GM23338 (cell line): ENCODE results near the gene MELK. TPM values are rescaled to one million over a fixed set of nuclear protein-coding genes. Genes with fewer than 3 reads are reported as not detected.
"Not testable (repeated sequence)": the region's sequence is repeated elsewhere in the genome, so short reads cannot be mapped to it uniquely, and the experiment has no call there.

Experiments
- ATAC-seq: fragments of 200-7000 bp; cut with Tn5 transposase; 3 replicates; pipeline ENCODE4 v1.9.1; 2020
- DNase-seq: peaks from one replicate; pipeline ENCODE4 v3.0.0-alpha.2; 2015; ENCODE audit warnings: low spot score
- H2AFZ ChIP-seq: fragments of 200-600 bp; sonication (generic); 2 replicates; pipeline ENCODE4 v1.8.0; 2016; ENCODE audit warnings: antibody characterized with exemption, mild to moderate bottlenecking, moderate library complexity
- H3F3A ChIP-seq: fragments of 200-600 bp; sonication (generic); replicated peaks from 2 replicates; pipeline ENCODE4 v1.8.0; 2017; ENCODE audit warnings: antibody characterized with exemption, mixed run types, low read depth
- H3K27ac ChIP-seq: fragments of 200-600 bp; sonication (generic); 2 replicates; pipeline ENCODE4 v1.6.1; 2016; ENCODE audit warnings: low read depth
- H3K27me3 ChIP-seq: fragments of 200-600 bp; sonication (generic); 2 replicates; pipeline ENCODE4 v1.8.0; 2016; ENCODE audit warnings: mild to moderate bottlenecking, mixed run types, moderate library complexity; ENCODE audit not compliant: insufficient read depth
- H3K36me3 ChIP-seq: fragments of 200-600 bp; sonication (generic); 2 replicates; pipeline ENCODE4 v1.8.0; 2016; ENCODE audit warnings: mild to moderate bottlenecking; ENCODE audit not compliant: insufficient read depth
- H3K4me1 ChIP-seq: fragments of 200-600 bp; sonication (generic); 2 replicates; pipeline ENCODE4 v1.8.0; 2016; ENCODE audit warnings: mild to moderate bottlenecking, moderate library complexity; ENCODE audit not compliant: insufficient read depth
- H3K4me2 ChIP-seq: fragments of 200-600 bp; sonication (generic); 2 replicates; pipeline ENCODE4 v1.7.1; 2017; ENCODE audit warnings: mixed run types
- H3K4me3 ChIP-seq: fragments of 200-600 bp; sonication (generic); 2 replicates; pipeline ENCODE4 v1.6.1; 2016; ENCODE audit warnings: mixed run types
- H3K79me2 ChIP-seq: fragments of 200-600 bp; sonication (generic); replicated peaks from 2 replicates; pipeline ENCODE4 v1.8.0; 2017; ENCODE audit warnings: mild to moderate bottlenecking; ENCODE audit not compliant: insufficient read depth
- H3K9me2 ChIP-seq: fragments of 200-600 bp; sonication (generic); 2 replicates; pipeline ENCODE4 v1.8.0; 2017; ENCODE audit not compliant: insufficient read depth
- H4K20me1 ChIP-seq: fragments of 200-600 bp; sonication (generic); replicated peaks from 2 replicates; pipeline ENCODE4 v1.8.0; 2017; ENCODE audit warnings: mild to moderate bottlenecking; ENCODE audit not compliant: insufficient read depth
- H3K27ac Mint-ChIP-seq: 2 replicates; pipeline ENCODE4 v1.8.0; 2020; ENCODE audit warnings: inconsistent platforms, mild to moderate bottlenecking, moderate library complexity, mixed read lengths
- H3K27me3 Mint-ChIP-seq: 3 replicates; pipeline ENCODE4 v1.8.0; 2022; ENCODE audit warnings: low read depth, mild to moderate bottlenecking, moderate library complexity, mixed read lengths, inconsistent platforms; ENCODE audit not compliant: insufficient read depth, poor library complexity
- H3K36me3 Mint-ChIP-seq: 3 replicates; pipeline ENCODE4 v1.8.0; 2021; ENCODE audit warnings: low read depth, mild to moderate bottlenecking, inconsistent platforms, moderate library complexity, mixed read lengths
- H3K4me1 Mint-ChIP-seq: 3 replicates; pipeline ENCODE4 v1.8.0; 2020; ENCODE audit warnings: mild to moderate bottlenecking, inconsistent platforms, mixed read lengths
- H3K4me3 Mint-ChIP-seq: 3 replicates; pipeline ENCODE4 v1.8.0; 2021; ENCODE audit warnings: moderate library complexity, mild to moderate bottlenecking, inconsistent platforms, mixed read lengths
- H3K9me3 Mint-ChIP-seq: 3 replicates; pipeline ENCODE4 v1.8.0; 2020; ENCODE audit warnings: moderate library complexity, mild to moderate bottlenecking, inconsistent platforms, mixed read lengths
- CTCF ChIP-seq, 2 experiments: fragments of 200-600 bp in 1 of 2; sonication (generic) in 1 of 2; conservative IDR thresholded peaks; 2 replicates each; pipeline versions ENCODE4 v1.5.1 to v1.6.1; 2016 to 2017; ENCODE audit warnings: antibody characterized with exemption in 2 of 2, low read depth in 2 of 2, mild to moderate bottlenecking in 2 of 2, moderate library complexity in 1 of 2
- ETS1 ChIP-seq: IDR thresholded peaks from 2 replicates; pipeline ENCODE4 v1.6.1; 2016; ENCODE audit warnings: antibody characterized with exemption
- STAT1 ChIP-seq: IDR thresholded peaks from one replicate; pipeline ENCODE4 v1.6.1; 2016; ENCODE audit warnings: antibody characterized with exemption; ENCODE audit not compliant: unreplicated experiment
- ZNF114 ChIP-seq: fragments of 250-450 bp; sonication (Bioruptor Pico); IDR thresholded peaks from 2 replicates; pipeline ENCODE4 v1.5.0; 2020; ENCODE audit warnings: mild to moderate bottlenecking, moderate library complexity
- ZNF331 ChIP-seq: fragments of 250-450 bp; sonication (Bioruptor Pico); IDR thresholded peaks from 2 replicates; pipeline ENCODE4 v1.5.0; 2020; ENCODE audit warnings: low read depth, mild to moderate bottlenecking, moderate library complexity
- polyA plus RNA-seq: library from polyadenylated mRNA; unstranded; fragments of >200 nt; fragmentation: Nextera tagmentation; extraction: Ambion mirVana; gene quantifications from 2 replicates; pipeline ENCODE4 v1.2.1, GENCODE V29; 2016
- total RNA-seq: library from RNA; depleted of rRNA; stranded (reverse); fragments of >200 nt; shearing (Covaris generic); gene quantifications from 2 replicates; pipeline ENCODE4 v1.2.3, GENCODE V29; 2014

Gene MELK
- total and polyA plus RNA-seq, 2 experiments from 2014 or later = 37.2 to 55.7 TPM

GRCh38 chr9:36550135-36550534 is 22.6 kb upstream of the MELK start:
- Histone ChIP-seq H3F3A (no peaks in the 10 kb centered on the region), H3K79me2 (no peaks in the 10 kb centered on the region), H3K27ac (no peak overlapping the region), H3K4me1 (0 out of 2 replicates have a peak, but pooled peaks cover 4% of the 10 kb centered on the region), H4K20me1 (no peaks in the 10 kb centered on the region), H3K36me3 (no peaks in the 10 kb centered on the region), H2AFZ (peak overlapping the region; percentile 56; the same call in 1 of the 2 replicates), H3K4me2 (no peak overlapping the region), H3K27me3 (no peaks in the 10 kb centered on the region), H3K4me3 (no peak overlapping the region), H3K9me2 (no peaks in the 10 kb centered on the region)
- Mint-ChIP-seq H3K4me3 (no peak overlapping the region), H3K27me3 (peaks cover 4% of the 10 kb centered on the region), H3K27ac (no peak overlapping the region), H3K4me1 (peaks cover 9% of the 10 kb centered on the region; the same call in 2 of the 3 replicates), H3K36me3 (no peaks in the 10 kb centered on the region), H3K9me3 (no peaks in the 10 kb centered on the region)
- DNase-seq (no peak), ATAC-seq (no peak)
- TF ChIP-seq ZNF331 (CRISPR knock-in tag) = no peak

- not testable (repeated sequence) for H3K27ac ChIP-seq, H3K36me3 ChIP-seq, H3K4me2 ChIP-seq, ATAC-seq, H3K4me1 Mint-ChIP-seq, H2AFZ ChIP-seq, H3K27me3 ChIP-seq, H3K9me3 Mint-ChIP-seq, H3K4me3 Mint-ChIP-seq, H3K27me3 Mint-ChIP-seq, H4K20me1 ChIP-seq, H3K9me2 ChIP-seq, DNase-seq, H3K4me3 ChIP-seq, H3F3A ChIP-seq, H3K79me2 ChIP-seq, H3K4me1 ChIP-seq, H3K36me3 Mint-ChIP-seq
- peak overlapping the region; percentile 70; the same call in 1 of the 2 replicates for H3K27ac Mint-ChIP-seq
Observed at GRCh38 chr9:36550631-36551098, 22.0 kb upstream of the MELK start.

- Histone ChIP-seq H4K20me1 (no peaks in the 10 kb centered on the region), H3F3A (no peaks in the 10 kb centered on the region), H3K9me2 (no peaks in the 10 kb centered on the region), H3K36me3 (no peaks in the 10 kb centered on the region), H3K4me1 (0 out of 2 replicates have a peak, but pooled peaks cover 4% of the 10 kb centered on the region), H2AFZ (no peak overlapping the region), H3K79me2 (no peaks in the 10 kb centered on the region), H3K27ac (0 out of 2 replicates have a peak overlapping the region, but pooled peaks have one; percentile 4), H3K4me2 (no peak overlapping the region), H3K27me3 (no peaks in the 10 kb centered on the region), H3K4me3 (no peak overlapping the region)
- no peak overlapping the region for H3K4me3 Mint-ChIP-seq
- no peak for TF ChIP-seq STAT1
- TF ChIP-seq ETS1 = no peak
- no peak for TF ChIP-seq CTCF (conservative IDR thresholded peaks at IDR 0.05; ENCODE audit: low read depth in 2 of 2)
- TF ChIP-seq ZNF114 (CRISPR knock-in tag) = no peak
- no peak for TF ChIP-seq ZNF331 (CRISPR knock-in tag)
- no peak for DNase-seq
- no peak for ATAC-seq
- no peaks in the 10 kb centered on the region for H3K36me3 Mint-ChIP-seq
- no peak overlapping the region for H3K27ac Mint-ChIP-seq
- no peaks in the 10 kb centered on the region for H3K9me3 Mint-ChIP-seq
- peaks cover 4% of the 10 kb centered on the region for H3K27me3 Mint-ChIP-seq
- peaks cover 12% of the 10 kb centered on the region for H3K4me1 Mint-ChIP-seq
Observed at GRCh38 chr9:36551129-36551528, 21.6 kb upstream of the MELK start.
